Gastroesophageal sphincter (tissue), 4 donors: ENCODE results near the gene AP1M2. TPM values are rescaled to one million over a fixed set of nuclear protein-coding genes. Genes with fewer than 3 reads are reported as not detected.
"Not testable (repeated sequence)": the region's sequence is repeated elsewhere in the genome, so short reads cannot be mapped to it uniquely, and the experiment has no call there.

Experiments used
- ATAC-seq: fragments of 150-250 bp; one replicate; pipeline ENCODE4 v1.9.1; 2016; ENCODE audit warnings: mild to moderate bottlenecking, moderate library complexity
- H3K27ac ChIP-seq, 4 donors: fragments of 200-600 bp; sonication (generic) in 3 of 4; 1 replicate in 3 of 4; 2 replicates in 1 of 4; pipeline ENCODE4 v1.5.1; 2016 to 2019
- H3K27me3 ChIP-seq: fragments of 200-600 bp; sonication (generic); one replicate; pipeline ENCODE4 v1.5.1; 2019
- H3K36me3 ChIP-seq, 2 donors: fragments of 200-600 bp; sonication (generic); one replicate each; pipeline ENCODE4 v1.5.1; 2019; ENCODE audit warnings: control low read depth in 1 of 2
- H3K4me1 ChIP-seq, 3 donors: fragments of 200-600 bp; sonication (generic); 1 replicate in 2 of 3; 2 replicates in 1 of 3; pipeline ENCODE4 v1.5.1; 2016 to 2019; ENCODE audit warnings: control low read depth in 2 of 3
- H3K4me3 ChIP-seq, 2 donors: fragments of 200-600 bp; sonication (generic); one replicate each; pipeline ENCODE4 v1.5.1; 2019; ENCODE audit warnings: mild to moderate bottlenecking in 1 of 2, moderate library complexity in 1 of 2
- H3K9me3 ChIP-seq, 3 donors: fragments of 200-600 bp; sonication (generic); one replicate each; pipeline ENCODE4 v1.5.1; 2017 to 2019; ENCODE audit warnings: control low read depth in 2 of 3
- CTCF ChIP-seq, 4 experiments: fragments of 200-600 bp in 2 of 4; fragments of 450-650 bp in 2 of 4; sonication (generic) in 1 of 4; IDR thresholded peaks; one replicate each; pipeline ENCODE4 v1.5.1; 2017 to 2019; ENCODE audit warnings: antibody characterized with exemption in 4 of 4, mild to moderate bottlenecking in 2 of 4, moderate library complexity in 2 of 4
- EP300 ChIP-seq: sonication (generic); formaldehyde crosslinking; IDR thresholded peaks from one replicate; pipeline ENCODE4 v1.6.1; 2017; ENCODE audit warnings: antibody characterized with exemption, mild to moderate bottlenecking
- POLR2A ChIP-seq, 2 donors: fragments of 450-650 bp; IDR thresholded peaks; one replicate each; pipeline ENCODE4 v1.6.1; 2017; ENCODE audit warnings: antibody characterized with exemption in 2 of 2, mild to moderate bottlenecking in 2 of 2, moderate library complexity in 1 of 2
- POLR2AphosphoS5 ChIP-seq: sonication (generic); formaldehyde crosslinking; IDR thresholded peaks from one replicate; pipeline ENCODE4 v1.6.1; 2017; ENCODE audit warnings: antibody characterized with exemption
- WGBS, 2 donors: methylation state at CpG; one replicate each; pipeline ENCODE4 v1.1.5; 2018; ENCODE audit warnings: low coverage in 1 of 2; 5-methylcytosine and 5-hydroxymethylcytosine counted together
- total RNA-seq, 4 donors: library from RNA; depleted of rRNA; stranded (reverse); fragments of >200 nt; gene quantifications; one replicate each; pipeline ENCODE4 v1.1.0, GENCODE V29; 2016

AP1M2 gene
- total RNA-seq, 4 donors from 2014 or later, result 13.2 TPM; not detected in 3

GRCh38 chr19:10574462-10574861 lies 12.7 kb downstream of the AP1M2 start:
- H3K4me1 ChIP-seq, result peaks cover 0 to 16% (median 6%) of the 10 kb centered on the region in 3 donors
- 76 to 87% methylated on average over 6 to 8 of the region's 8 CpGs for WGBS, 2 donors
- peaks cover 4% of the 10 kb centered on the region for H3K27me3 ChIP-seq
- H3K36me3 ChIP-seq, result no peaks in the 10 kb centered on the region
- no peaks in the 10 kb centered on the region for H3K9me3 ChIP-seq
- H3K27ac ChIP-seq, result no peak overlapping the region
- ATAC-seq, result no peak
- TF ChIP-seq CTCF (IDR thresholded peaks at IDR 0.05) (no peak), POLR2A (IDR thresholded peaks at IDR 0.05) (no peak), EP300 (no peak), POLR2AphosphoS5 (no peak)
- H3K4me3 ChIP-seq, result no peak overlapping the region

- not testable (repeated sequence) for ATAC-seq, H3K36me3 ChIP-seq, H3K9me3 ChIP-seq, H3K27me3 ChIP-seq, H3K4me3 ChIP-seq, H3K27ac ChIP-seq
- peaks cover 0 to 20% (median 9%) of the 10 kb centered on the region in 3 donors for H3K4me1 ChIP-seq
- WGBS, 2 donors, result 100% methylated on average over 3 of the region's 6 CpGs; no CpG with 5 or more reads in 1 of the 2 donors
Observed at GRCh38 chr19:10573793-10574192, 13.3 kb downstream of the AP1M2 start.

- no peaks in the 10 kb centered on the region for H3K9me3 ChIP-seq
- H3K36me3 ChIP-seq, result no peaks in the 10 kb centered on the region
- peak; percentile 91 for ATAC-seq
- H3K4me3 ChIP-seq, result peak within 1 kb of the TSS; percentile 39 to 95
- H3K4me1 ChIP-seq, result peaks cover 0 to 58% (median 28%) of the 10 kb centered on the region in 3 donors
- 0 to 1% methylated on average over 10 to 13 of the region's 71 CpGs for WGBS, 2 donors
- peak within 1 kb of the TSS in 3 of 4 donors; percentile 92 to 93 (median 92) for H3K27ac ChIP-seq
- peaks cover 4% of the 10 kb centered on the region for H3K27me3 ChIP-seq
- TF ChIP-seq CTCF (IDR thresholded peaks at IDR 0.05) (peak in 3 of 4 experiments; percentile 58 to 87 (median 64)), EP300 (no peak), POLR2A (IDR thresholded peaks at IDR 0.05) (peak; percentile 65 to 76), POLR2AphosphoS5 (peak; percentile 70)
Observed at GRCh38 chr19:10568826-10569651, 18.1 kb downstream of the AP1M2 start, which contains the start of gene CDKN2D. TSS of gene CDKN2D (minus strand) at chr19:10568979. CDS start at chr19:10568653, 326 bp downstream.

DNA sequence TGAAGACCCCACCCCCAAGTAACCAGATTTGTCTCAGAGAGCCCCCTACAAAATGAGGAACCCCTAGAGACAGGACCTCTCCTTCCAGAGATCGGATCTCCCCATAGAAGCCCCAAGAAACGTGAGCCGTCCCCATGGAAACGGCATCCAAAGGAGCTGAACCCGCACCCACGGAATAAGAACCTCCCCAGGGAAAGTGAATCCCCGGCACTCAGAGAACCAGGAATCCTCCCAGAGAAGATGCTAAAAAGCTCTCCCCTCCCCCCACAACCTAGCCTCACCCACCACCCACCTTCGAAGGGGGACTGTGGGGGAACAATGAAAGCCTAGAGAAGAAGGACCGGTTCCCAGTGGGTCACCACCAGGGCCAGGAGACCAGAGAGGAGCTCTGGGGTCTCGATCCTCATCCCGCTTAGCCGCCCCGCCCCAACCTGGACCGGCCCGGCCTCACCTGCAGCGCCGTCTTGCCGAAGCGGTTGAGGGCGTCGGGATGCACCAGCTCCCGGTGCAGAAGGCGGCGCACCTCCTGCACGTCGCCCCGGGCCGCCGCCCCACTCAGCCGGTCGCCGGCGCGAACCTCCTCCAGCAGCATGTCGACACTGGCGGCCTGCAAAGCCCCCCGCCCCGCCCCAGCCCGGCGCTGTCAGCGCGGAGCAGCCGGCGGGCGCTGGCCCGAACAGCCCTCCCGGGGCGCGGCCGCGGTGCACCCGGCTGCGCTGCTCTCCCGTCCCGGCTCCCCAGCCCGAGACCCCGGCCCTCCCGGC lies 18.9 kb downstream of the AP1M2 start:
- WGBS, 2 donors, result no CpG with 5 or more reads among the region's 58 CpGs
- H3K4me3 ChIP-seq, result peak overlapping the region; percentile 39 to 95
- ATAC-seq, result no peak
- H3K27ac ChIP-seq, result peak overlapping the region in 3 of 4 donors; percentile 92 to 93 (median 92)
- peaks cover 4% of the 10 kb centered on the region for H3K27me3 ChIP-seq
- H3K4me1 ChIP-seq, result peaks cover 0 to 60% (median 28%) of the 10 kb centered on the region in 3 donors
- TF ChIP-seq EP300 (no peak), POLR2A (IDR thresholded peaks at IDR 0.05) (no peak), CTCF (IDR thresholded peaks at IDR 0.05) (no peak), POLR2AphosphoS5 (no peak)
- H3K36me3 ChIP-seq, result peaks cover 0 to 4% of the 10 kb centered on the region in 2 donors
- no peaks in the 10 kb centered on the region for H3K9me3 ChIP-seq

- Histone ChIP-seq H3K27ac (peak overlapping the region in 3 of 4 donors; percentile 92 to 93 (median 92)), H3K4me3 (peak overlapping the region in 1 of 2 donors; percentile 95), H3K36me3 (peaks cover 0 to 10% of the 10 kb centered on the region in 2 donors), H3K9me3 (no peaks in the 10 kb centered on the region), H3K4me1 (peaks cover 0 to 59% (median 28%) of the 10 kb centered on the region in 3 donors), H3K27me3 (peaks cover 3% of the 10 kb centered on the region)
- no peak for TF ChIP-seq EP300
- no peak for TF ChIP-seq POLR2A (IDR thresholded peaks at IDR 0.05)
- TF ChIP-seq CTCF (IDR thresholded peaks at IDR 0.05), result no peak
- no peak for TF ChIP-seq POLR2AphosphoS5
- no peak for ATAC-seq
- 19 to 46% methylated on average over 4 of the region's 5 CpGs for WGBS, 2 donors
Observed at GRCh38 chr19:10567656-10568055, 19.5 kb downstream of the AP1M2 start.
